Nephron progenitor cell (in vitro differentiated cells): ENCODE results near the gene RPL34.

Experiments
- DNase-seq: peaks from one replicate; pipeline ENCODE4 v3.0.0; 2021
- H3K27ac Mint-ChIP-seq: 2 replicates; pipeline ENCODE4 v1.8.0; 2021; ENCODE audit warnings: mild to moderate bottlenecking, moderate library complexity, mixed read lengths
- H3K27me3 Mint-ChIP-seq: 2 replicates; pipeline ENCODE4 v1.8.0; 2021; ENCODE audit warnings: mild to moderate bottlenecking, low read depth, mixed read lengths; ENCODE audit not compliant: poor library complexity
- H3K36me3 Mint-ChIP-seq: 2 replicates; pipeline ENCODE4 v1.8.0; 2021; ENCODE audit warnings: low read depth, mixed read lengths
- H3K4me1 Mint-ChIP-seq: 2 replicates; pipeline ENCODE4 v1.8.0; 2021; ENCODE audit warnings: mixed read lengths
- H3K4me3 Mint-ChIP-seq: 2 replicates; pipeline ENCODE4 v1.8.0; 2021; ENCODE audit warnings: mild to moderate bottlenecking, moderate library complexity, mixed read lengths
- H3K9me3 Mint-ChIP-seq: 2 replicates; pipeline ENCODE4 v1.8.0; 2021; ENCODE audit warnings: mild to moderate bottlenecking, moderate library complexity, mixed read lengths
- CTCF ChIP-seq: fragments of 200-600 bp; sonication (generic); IDR thresholded peaks from 2 replicates; pipeline ENCODE4 v1.5.0; 2021; ENCODE audit warnings: antibody characterized with exemption

The RPL34 gene

DNA sequence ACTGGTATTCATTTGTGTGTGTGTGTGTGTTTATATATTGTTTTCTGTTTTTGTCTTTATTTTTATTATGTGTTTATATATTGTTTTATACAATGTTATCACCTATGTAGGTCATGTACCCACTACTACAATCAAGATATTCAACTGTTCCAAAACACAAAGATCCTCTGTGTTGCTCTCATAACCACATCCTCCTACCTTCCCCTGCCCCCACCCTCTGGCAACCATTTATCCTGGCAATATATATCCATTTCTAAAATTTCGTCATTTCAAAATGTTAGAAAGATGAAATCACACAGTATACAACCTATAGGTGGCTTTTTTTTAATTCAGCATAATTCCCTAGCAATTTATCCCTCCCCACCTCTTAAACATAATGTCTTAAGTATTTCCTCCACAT is 18.8 kb upstream of the RPL34 start:
- Mint-ChIP-seq H3K4me3 (no peak overlapping the region), H3K4me1 (no peaks in the 10 kb centered on the region), H3K9me3 (peaks cover 10% of the 10 kb centered on the region), H3K36me3 (peaks cover 2% of the 10 kb centered on the region), H3K27me3 (peaks cover 6% of the 10 kb centered on the region), H3K27ac (no peak overlapping the region)
- no peak for TF ChIP-seq CTCF
- no peak for DNase-seq

GRCh38 chr4:108602163-108602562 is 18.2 kb upstream of the RPL34 start:
- Mint-ChIP-seq H3K36me3 (no peaks in the 10 kb centered on the region), H3K4me1 (no peaks in the 10 kb centered on the region), H3K9me3 (peaks cover 14% of the 10 kb centered on the region), H3K27ac (no peak overlapping the region), H3K27me3 (peaks cover 6% of the 10 kb centered on the region), H3K4me3 (no peak overlapping the region)
- TF ChIP-seq CTCF, result no peak
- DNase-seq, result no peak

DNA sequence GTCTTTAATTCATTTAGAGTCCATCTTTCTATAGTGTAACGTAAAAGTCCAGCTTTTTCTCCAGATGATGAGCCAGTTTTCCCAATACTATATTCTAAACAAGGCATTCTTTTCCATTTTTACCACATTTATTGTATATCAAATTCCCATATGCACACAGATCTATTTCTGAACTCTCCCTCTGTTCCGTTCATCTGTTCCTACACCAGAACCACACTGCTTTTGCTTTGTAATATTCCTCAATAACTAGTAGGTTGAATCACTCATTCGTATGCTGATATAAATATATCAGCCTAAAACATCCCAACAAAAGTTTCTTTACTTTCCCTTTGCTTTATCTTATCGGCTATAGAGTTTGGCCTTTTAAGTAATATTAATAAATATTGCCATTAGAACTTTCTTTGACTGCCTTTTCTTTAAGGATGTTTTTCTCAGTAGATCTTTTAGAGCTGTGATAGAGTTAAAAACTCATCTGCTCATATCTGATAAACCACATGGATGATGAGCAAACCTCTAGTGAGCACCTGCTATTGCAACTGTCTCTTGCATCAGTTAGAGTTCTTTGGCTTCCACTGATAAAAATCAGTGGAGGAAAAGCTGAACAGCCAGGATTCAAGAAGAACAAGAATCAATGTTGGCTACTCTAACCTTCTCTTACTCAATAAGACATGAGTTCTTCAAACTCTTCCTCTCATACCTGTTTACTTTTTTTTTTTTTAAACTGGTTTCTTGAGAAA is 13.1 kb upstream of the RPL34 start:
- no peak for DNase-seq
- no peak for TF ChIP-seq CTCF
- H3K36me3 Mint-ChIP-seq, result no peaks in the 10 kb centered on the region
- H3K27ac Mint-ChIP-seq, result no peak overlapping the region
- H3K4me3 Mint-ChIP-seq, result no peak overlapping the region
- H3K27me3 Mint-ChIP-seq, result no peaks in the 10 kb centered on the region
- H3K4me1 Mint-ChIP-seq, result peaks cover 11% of the 10 kb centered on the region
- peaks cover 15% of the 10 kb centered on the region for H3K9me3 Mint-ChIP-seq

DNA sequence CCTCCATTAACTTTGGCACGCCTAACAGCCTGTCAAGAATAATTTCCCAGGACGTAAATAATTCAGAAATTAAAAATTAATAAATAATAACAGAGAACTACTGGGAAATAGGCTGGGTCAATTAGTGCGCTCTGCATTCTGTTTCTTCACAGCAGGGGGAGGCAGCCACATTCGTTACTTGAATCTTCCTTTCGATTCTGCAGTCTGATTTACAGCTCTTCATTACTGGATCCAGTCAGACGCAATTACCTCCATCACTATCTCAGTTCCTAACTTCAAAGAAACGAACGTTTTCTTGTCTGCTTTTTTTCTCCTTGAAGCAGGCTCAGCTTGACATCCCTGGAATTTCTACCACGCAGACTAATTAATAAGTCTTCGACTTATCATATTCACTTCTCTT is 9.0 kb upstream of the RPL34 start:
- Mint-ChIP-seq H3K27ac (no peak overlapping the region), H3K27me3 (no peaks in the 10 kb centered on the region), H3K36me3 (peaks cover 6% of the 10 kb centered on the region), H3K4me3 (no peak overlapping the region), H3K4me1 (peaks cover 15% of the 10 kb centered on the region), H3K9me3 (peaks cover 27% of the 10 kb centered on the region)
- peak; percentile 20 for DNase-seq
- no peak for TF ChIP-seq CTCF

DNA sequence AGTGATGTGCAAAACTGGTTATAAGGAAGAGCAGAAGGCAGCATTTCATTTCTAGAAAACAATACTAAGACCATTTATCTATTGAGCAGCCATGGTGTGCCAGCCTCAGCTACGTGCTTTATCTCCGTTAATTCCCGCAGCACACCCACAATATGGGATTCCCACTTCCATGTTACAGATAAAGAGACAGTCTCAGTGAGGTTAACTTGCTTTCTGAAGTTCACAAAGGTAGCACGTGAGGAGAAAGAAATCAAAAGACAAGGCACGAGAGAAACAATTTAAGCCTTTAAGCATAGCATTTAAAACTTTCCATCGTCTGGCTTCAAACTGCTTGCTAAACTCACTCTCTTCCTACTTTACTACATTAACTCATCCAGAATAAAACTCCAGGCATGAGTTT is 8.0 kb upstream of the RPL34 start:
- no peak for TF ChIP-seq CTCF
- Mint-ChIP-seq H3K9me3 (peaks cover 27% of the 10 kb centered on the region), H3K4me3 (no peak overlapping the region), H3K27me3 (no peaks in the 10 kb centered on the region), H3K27ac (peak overlapping the region; percentile 89), H3K36me3 (peaks cover 8% of the 10 kb centered on the region), H3K4me1 (peaks cover 15% of the 10 kb centered on the region)
- no peak for DNase-seq

GRCh38 chr4:108619372-108620100 is 840 bp upstream of the RPL34 start:
- DNase-seq, result no peak
- no peaks in the 10 kb centered on the region for H3K27me3 Mint-ChIP-seq
- H3K4me1 Mint-ChIP-seq, result peaks cover 54% of the 10 kb centered on the region
- H3K4me3 Mint-ChIP-seq, result peak overlapping the region; percentile 95
- H3K36me3 Mint-ChIP-seq, result peaks cover 36% of the 10 kb centered on the region
- peaks cover 24% of the 10 kb centered on the region for H3K9me3 Mint-ChIP-seq
- no peak for TF ChIP-seq CTCF
- H3K27ac Mint-ChIP-seq, result no peak overlapping the region
